ENCODE results near the gene CAMKMT.

The CAMKMT gene

GRCh38 chr2:44515416-44515815 is 153.7 kb downstream of the CAMKMT start:
- DNase-seq = no peak

GRCh38 chr2:44519026-44519425 is 157.3 kb downstream of the CAMKMT start:
- no peak for DNase-seq

DNA sequence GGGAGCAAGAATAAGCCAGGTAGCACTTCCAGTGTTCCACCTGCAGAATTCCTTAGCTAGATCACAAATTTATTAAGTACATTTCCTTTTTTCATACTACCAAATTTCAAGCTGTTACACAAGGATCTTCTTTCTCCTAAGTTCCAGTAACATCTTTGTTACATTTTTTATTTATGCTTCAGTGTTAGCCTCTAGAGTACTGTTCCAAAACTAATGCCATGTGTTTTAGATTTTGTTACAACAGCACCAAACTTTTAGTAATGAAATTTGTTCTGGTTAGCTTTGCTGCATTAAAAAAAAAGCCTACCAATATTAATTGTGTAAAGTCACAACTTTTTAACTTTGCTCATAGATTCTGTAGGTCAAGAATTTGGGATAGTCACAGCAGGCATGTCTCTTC is 161.1 kb downstream of the CAMKMT start:
- no peak for DNase-seq

- no peak for DNase-seq
These were observed 162.7 kb downstream of the CAMKMT start for GRCh38 chr2:44524347-44524926.

- no peak for DNase-seq
These were observed 164.6 kb downstream of the CAMKMT start for GRCh38 chr2:44526352-44526751.

GRCh38 chr2:44528595-44528994 is 166.8 kb downstream of the CAMKMT start:
- DNase-seq = peak; percentile 69

DNA sequence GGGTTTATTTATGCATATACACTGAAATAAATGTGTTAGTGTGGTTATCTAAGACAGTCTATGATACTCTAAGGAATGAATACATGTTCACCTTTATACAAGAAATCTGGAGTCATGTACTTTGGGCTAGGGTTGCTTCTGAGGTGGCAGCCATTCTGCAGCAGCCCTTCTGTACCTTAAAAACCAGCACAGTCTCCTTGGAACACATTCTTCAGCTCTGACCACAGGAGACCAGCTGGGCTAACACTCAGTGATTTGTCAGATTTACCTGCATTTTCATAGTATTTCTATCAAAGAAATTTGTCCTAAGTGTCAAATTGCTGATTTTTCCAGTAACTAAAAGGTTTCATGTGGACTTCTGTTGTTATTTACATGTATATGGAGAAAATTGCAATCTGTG is 167.7 kb downstream of the CAMKMT start:
- DNase-seq = no peak

- DNase-seq = no peak
These were observed 169.5 kb downstream of the CAMKMT start for GRCh38 chr2:44531289-44531688.

GRCh38 chr2:44532031-44532430 is 170.3 kb downstream of the CAMKMT start:
- DNase-seq = no peak

GRCh38 chr2:44533508-44533907 is 171.8 kb downstream of the CAMKMT start:
- no peak for DNase-seq

DNA sequence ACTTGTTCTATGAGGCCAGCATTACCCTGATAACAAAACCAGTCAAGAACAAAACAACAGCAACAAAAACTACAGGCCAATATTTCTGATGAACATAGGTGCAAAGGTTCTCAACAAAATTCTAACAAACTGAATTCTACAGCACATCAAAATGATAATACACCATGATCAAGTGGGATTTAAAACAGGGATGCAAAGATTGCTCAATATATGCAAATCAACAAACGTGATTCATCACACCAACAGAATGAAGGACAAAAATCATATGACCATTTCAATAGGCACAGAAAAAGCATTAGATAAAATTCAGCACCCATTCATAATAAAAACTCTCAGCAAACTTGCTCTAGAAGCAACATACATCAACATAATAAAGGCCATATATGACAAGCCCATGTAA is 173.6 kb downstream of the CAMKMT start:
- no peak for DNase-seq

GRCh38 chr2:44537264-44537663 is 175.5 kb downstream of the CAMKMT start:
- no peak for DNase-seq

DNA sequence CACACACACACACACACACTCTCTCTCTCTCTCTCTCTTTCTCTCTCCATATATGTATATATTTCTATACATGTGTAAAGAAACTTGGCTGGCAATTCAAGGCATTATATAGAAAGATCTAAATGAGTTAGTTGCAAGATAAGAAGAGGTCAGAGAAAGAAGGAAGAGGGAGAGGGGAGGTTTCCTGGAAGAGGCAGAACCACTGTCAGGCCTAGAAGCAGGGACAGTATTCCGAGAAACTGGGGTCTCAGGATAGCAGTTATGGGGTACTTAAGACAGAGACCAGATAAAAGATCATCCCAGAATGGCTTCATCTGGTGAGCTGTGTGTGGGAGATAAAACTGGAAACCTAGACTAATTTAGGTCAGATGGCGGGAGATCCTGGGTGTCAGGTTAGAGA is 180.8 kb downstream of the CAMKMT start:
- DNase-seq = no peak

DNA sequence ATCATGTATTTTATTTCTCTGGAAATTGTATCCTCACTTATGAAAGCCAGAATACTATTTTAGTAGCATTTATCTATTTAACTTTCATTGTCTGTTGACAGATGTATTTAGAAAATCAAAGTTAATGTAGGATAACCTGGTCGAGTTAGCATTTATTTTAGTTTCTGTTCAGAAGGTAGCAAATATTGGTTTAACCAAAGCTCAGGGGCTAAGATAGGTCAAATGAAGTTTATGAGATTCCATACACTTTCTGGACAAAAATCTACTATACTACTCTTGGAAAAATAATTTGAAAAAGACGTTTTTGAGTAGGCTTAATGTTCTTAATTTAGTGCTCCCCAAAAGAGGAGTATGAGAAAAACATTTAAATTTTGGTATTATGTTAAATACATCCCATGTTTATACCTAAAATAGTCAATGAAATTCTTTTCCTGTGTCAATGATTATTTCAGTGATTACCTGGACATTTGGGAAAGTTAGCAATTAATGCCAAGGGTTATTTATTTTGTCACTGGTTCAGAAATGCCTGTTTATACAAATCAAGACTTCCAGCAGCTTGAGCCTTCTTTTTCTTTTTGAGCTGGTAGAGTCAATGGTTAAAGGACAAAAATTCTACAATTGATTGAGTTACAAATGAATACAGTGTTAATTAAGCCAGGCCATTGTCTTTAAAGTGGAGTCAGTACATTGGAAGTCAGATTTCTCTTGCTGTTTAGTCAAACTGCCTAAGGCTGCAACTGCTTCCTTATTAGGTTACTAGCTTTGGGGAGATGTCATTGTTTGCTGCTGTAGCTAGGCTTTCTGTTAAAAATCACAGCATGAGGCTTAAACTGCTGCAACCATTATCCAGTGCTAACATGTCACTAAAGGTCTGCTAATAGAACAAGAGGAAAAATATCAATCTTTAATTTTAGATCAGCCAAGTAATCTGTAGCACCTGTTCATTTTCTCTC is 182.3 kb downstream of the CAMKMT start:
- peak; percentile 41 for DNase-seq

DNA sequence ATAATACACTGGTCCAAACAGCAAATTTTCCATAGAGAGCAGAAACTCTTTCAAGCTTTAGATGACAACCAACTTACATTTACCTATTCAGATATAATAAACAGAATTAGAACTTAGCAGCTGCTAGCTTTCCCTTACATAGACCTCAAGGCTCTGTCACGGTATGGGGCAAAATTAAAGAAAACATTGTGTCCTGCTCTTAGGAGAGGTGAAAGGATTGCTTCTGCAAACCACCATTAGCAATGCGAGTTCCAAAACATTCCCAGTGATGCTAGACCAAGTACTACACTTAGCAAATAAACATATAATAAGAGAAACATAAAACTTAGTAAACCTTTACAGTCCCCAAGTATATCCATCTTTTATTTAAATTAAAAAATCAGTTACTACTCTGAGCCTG is 183.3 kb downstream of the CAMKMT start:
- no peak for DNase-seq

DNA sequence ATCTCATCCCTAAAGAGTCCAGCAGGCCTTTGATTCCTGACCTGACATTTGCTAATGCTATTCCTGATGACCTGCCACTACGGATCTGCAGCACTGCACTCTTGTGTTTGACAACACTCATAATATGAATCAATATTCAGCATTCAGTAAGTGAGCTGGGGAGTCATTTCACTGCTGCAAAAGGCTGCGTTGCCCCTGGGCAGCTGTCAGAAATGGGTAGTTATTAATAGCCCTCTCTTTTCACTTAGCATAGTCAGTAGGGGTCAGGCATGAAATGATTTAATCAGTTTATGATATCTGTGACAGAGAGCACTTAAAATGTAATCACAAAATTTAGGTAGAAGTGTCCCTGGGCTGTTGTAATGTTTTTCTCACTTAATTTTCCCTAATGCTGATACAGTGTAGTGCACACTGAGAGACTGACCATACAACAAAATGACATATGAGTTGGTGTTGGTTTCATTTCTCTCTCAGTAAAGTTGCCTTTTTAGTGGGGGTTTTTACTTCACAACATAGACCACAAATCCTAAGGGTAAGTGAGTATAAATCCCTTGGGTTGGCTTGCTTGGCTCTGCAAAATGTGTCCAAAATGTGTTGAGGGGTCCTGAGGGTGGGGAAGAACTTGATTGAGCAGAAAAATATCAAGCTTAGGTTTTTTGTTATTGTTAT is 184.8 kb downstream of the CAMKMT start:
- DNase-seq = no peak

DNA sequence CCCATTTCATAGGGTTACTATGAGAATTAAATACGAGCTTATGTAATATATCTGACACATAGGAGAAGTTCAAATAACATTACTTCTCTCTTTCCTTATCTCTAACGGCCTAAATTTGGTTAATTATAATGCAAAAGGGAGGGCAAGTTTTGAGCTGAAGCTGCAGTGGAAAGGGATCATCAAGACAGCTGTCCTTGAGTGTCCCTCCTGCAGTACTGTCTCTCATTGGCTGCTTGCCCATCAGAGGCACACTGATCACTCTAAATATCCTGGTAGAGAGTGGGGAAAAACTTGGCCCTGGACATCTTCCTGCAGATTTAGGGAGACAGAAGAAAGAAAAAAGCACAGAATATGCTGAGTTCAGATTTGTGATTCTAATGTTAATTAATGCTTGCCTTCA is 186.0 kb downstream of the CAMKMT start:
- DNase-seq = no peak

DNA sequence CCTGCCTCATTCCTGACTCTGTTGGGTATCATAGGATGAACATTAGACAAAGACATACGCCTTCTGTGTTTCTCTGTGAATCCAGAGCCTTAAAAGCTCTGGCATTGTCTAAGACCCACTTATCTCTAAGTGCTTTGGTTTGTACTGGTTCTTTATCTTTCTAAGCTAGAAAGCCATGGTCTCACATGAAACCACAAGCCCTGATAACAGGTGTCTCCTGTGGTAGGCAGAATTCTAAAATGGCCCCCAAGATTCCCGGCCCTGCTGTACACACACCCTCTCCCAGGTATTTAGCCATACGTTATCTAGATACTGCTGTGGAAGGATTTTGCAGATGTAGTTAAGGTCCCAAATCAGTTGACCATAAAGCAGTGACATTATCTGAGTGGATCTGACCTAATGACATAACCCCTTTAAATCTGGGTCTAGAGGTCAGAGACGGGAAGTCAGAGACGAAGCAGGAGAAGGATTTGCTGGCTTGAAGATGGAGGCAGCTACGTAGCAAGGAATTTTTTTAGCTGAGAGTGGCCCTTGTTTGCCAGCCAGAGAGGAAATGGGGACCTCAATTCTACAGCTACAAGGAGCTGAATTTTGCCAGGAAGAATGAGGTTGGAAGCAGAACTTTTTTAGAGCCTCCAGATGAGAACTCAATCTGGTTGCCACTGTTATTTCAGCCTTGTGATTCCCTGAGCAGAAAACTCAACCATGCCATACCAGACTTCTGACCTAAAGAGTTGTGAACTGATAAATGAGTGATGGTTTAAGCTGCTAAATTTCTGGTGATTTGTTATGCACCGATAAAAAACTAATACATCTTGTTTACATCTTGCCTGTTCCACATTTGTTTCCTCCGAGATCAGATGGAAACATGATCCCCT is 186.7 kb downstream of the CAMKMT start:
- no peak for DNase-seq

GRCh38 chr2:44549099-44549471 is 187.3 kb downstream of the CAMKMT start:
- DNase-seq = peak; percentile 94

- peak; percentile 68 for DNase-seq
These were observed 188.1 kb downstream of the CAMKMT start for GRCh38 chr2:44549856-44550255.

DNA sequence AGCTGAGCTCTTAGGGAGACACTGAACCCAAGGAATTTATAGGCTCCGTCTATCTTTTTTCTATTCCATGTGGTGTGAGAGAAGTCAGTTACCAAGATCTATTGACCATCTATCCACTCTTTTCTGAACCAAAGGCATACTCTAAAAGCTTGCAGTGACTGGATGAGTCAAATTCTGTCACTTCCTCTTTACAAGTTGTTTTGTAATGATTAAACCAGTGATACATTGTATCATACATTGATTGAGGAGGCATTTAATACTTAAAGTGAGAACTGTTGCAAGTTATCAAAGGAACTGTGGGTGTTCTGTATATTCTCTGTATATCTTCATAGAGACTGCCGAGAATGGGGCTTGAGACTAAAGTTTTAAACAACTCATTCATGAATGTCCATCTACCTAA is 188.8 kb downstream of the CAMKMT start:
- DNase-seq = no peak

DNA sequence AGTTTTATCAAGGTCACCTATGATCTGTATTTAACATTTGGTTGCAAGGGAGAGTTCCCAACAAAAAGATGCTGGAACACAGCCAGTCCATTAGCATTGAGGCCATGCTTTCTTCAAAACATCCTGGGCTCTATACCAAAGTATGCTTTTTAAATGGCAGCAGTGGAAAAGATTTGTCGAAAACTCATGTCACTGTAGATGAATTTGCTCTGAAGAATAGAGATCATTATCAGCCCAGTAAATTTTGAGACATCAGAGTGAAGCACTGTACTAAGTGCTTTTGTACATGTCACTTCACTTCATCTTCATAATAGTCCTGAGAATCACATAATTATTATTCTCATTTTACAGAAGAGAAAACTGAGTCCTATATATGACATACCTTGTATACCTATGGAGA is 189.8 kb downstream of the CAMKMT start:
- DNase-seq = no peak

DNA sequence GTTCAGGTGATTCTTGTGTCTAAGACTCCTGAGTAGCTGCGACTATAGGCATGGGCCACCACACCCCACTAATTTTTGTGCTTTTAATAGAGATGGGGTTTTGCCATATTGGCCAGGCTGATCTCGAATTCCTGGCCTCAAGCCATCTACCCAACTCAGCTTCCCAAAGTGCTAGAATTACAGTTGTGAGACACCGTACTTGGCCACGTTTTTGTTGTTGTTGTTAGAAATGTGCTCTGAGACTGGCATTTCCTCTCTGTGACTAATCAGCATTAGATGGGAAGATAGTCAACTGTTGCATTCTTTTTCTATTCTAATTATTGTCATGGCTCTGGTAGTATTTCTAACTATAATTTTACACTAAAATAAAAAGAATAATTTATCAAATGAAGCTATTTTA is 191.7 kb downstream of the CAMKMT start:
- peak; percentile 73 for DNase-seq
